T-helper 17 cell (primary cell): ENCODE results near the gene FEM1A. TPM values are rescaled to one million over a fixed set of nuclear protein-coding genes. Genes with fewer than 3 reads are reported as not detected.
A peak's percentile ranks its signal among the peaks of the same experiment; 100 is the strongest.
"Not testable (repeated sequence)": the region's sequence is repeated elsewhere in the genome, so short reads cannot be mapped to it uniquely, and the experiment has no call there.

Source experiments
- ATAC-seq: fragments of 150-1000 bp; cut with Tn5 transposase; 2 replicates; pipeline ENCODE4 v1.10.0; 2021; ENCODE audit warnings: mild to moderate bottlenecking, moderate library complexity
- DNase-seq, 3 donors: peaks; one replicate each; pipeline versions ENCODE4 v3.0.0 to v3.0.0-alpha.2; 2020 to 2021
- H3K9me3 ChIP-seq: one replicate; pipeline ENCODE4 v1.7.0; 2013; ENCODE audit warnings: low read length, mild to moderate bottlenecking; ENCODE audit not compliant: control insufficient read depth, poor library complexity, severe bottlenecking
- H3K27ac Mint-ChIP-seq: one replicate; pipeline ENCODE4 v1.8.0; 2022; ENCODE audit warnings: mild to moderate bottlenecking, moderate library complexity, mixed read lengths
- H3K27me3 Mint-ChIP-seq: one replicate; pipeline ENCODE4 v1.8.0; 2022; ENCODE audit warnings: mixed read lengths
- H3K36me3 Mint-ChIP-seq: one replicate; pipeline ENCODE4 v1.8.0; 2022; ENCODE audit warnings: low read depth, mixed read lengths
- H3K4me1 Mint-ChIP-seq: one replicate; pipeline ENCODE4 v1.8.0; 2022; ENCODE audit warnings: mild to moderate bottlenecking, mixed read lengths
- H3K4me3 Mint-ChIP-seq: one replicate; pipeline ENCODE4 v1.8.0; 2022; ENCODE audit warnings: mild to moderate bottlenecking, moderate library complexity, mixed read lengths
- total RNA-seq, 4 donors: library from RNA in 2 of 4; stranded (reverse) in 2 of 4; gene quantifications; one replicate each; pipeline ENCODE4 v1.2.3 and lab custom pipeline; 2022 to 2026

Gene FEM1A
- total RNA-seq, 2 donors from 2014 or later, result 9.9 to 13.4 TPM

GRCh38 chr19:4780860-4781259 lies 10.7 kb upstream of the FEM1A start:
- no peak for ATAC-seq
- no peaks in the 10 kb centered on the region for H3K9me3 ChIP-seq
- no peaks in the 10 kb centered on the region for H3K36me3 Mint-ChIP-seq
- DNase-seq, result no peak
- peaks cover 48% of the 10 kb centered on the region for H3K27me3 Mint-ChIP-seq
- H3K4me1 Mint-ChIP-seq, result no peaks in the 10 kb centered on the region
- no peak overlapping the region for H3K4me3 Mint-ChIP-seq
- H3K27ac Mint-ChIP-seq, result no peak overlapping the region

DNA sequence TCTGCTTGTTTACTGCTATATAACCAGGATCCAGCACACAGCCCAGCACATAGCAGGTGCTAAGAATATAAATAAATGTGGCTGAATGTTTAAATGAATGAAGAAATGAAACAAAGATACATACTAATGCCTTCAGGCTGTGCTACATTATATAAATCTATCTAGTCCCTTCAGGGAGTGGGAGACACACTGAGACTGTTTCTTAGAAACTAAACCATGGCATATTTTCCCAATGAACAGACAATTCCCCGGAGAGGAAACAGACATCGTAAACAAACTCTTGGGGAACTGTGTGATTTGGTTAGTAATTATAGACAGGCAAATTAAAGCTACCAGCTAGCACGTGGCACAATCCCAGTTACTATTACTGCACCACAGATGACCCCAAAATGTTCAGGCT lies 9.7 kb upstream of the FEM1A start:
- no peaks in the 10 kb centered on the region for H3K4me1 Mint-ChIP-seq
- H3K27me3 Mint-ChIP-seq, result peaks cover 43% of the 10 kb centered on the region
- H3K9me3 ChIP-seq, result no peaks in the 10 kb centered on the region
- ATAC-seq, result no peak
- H3K27ac Mint-ChIP-seq, result no peak overlapping the region
- H3K36me3 Mint-ChIP-seq, result no peaks in the 10 kb centered on the region
- DNase-seq, result no peak
- no peak overlapping the region for H3K4me3 Mint-ChIP-seq

DNA sequence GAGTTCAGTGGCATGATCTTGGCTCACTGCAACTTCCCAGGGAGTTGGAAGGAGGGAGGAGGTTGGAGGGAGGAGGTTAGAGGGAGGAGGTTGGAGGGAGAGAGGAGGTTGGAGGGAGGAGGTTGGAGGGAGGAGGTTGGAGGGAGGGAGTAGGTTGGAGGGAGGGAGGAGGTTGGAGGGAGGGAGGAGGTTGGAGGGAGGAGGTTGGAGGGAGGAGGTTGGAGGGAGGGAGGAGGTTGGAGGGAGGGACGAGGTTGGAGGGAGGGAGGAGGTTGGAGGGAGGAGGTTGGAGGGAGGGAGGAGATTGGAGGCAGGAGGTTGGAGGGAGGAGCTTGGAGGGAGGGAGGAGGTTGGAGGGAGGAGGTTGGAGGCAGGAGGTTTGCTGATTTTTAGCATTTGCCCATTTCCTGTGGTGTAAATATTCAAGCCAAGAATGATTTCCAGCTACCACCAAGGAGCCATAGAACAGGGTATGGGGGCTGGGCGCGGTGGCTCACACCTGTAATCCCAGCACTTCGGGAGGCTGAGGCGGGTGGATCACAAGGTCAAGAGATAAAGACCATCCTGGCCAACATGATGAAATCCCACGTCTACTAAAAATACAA lies 5.0 kb upstream of the FEM1A start:
- ATAC-seq, H3K9me3 ChIP-seq, H3K36me3 Mint-ChIP-seq, DNase-seq, H3K4me1 Mint-ChIP-seq, H3K27ac Mint-ChIP-seq, H3K4me3 Mint-ChIP-seq: not testable (repeated sequence)
- H3K27me3 Mint-ChIP-seq, result peaks cover 25% of the 10 kb centered on the region

DNA sequence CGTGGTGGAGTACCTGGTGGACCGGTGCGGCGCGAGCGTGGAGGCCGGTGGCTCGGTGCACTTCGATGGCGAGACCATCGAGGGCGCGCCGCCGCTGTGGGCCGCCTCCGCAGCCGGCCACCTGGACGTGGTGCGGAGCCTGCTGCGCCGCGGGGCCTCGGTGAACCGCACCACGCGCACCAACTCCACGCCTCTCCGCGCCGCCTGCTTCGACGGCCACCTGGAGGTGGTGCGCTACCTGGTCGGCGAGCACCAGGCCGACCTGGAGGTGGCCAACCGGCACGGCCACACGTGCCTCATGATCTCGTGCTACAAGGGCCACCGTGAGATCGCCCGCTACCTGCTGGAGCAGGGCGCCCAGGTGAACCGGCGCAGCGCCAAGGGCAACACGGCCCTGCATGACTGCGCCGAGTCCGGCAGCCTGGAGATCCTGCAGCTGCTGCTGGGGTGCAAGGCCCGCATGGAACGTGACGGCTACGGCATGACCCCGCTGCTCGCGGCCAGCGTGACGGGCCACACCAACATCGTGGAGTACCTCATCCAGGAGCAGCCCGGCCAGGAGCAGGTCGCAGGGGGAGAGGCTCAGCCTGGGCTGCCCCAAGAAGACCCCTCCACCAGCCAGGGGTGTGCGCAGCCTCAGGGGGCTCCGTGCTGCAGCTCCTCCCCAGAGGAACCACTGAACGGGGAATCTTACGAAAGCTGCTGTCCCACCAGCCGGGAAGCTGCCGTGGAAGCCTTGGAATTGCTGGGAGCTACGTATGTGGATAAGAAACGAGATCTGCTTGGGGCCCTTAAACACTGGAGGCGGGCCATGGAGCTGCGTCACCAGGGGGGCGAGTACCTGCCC lies 708 bp downstream of the FEM1A start:
- DNase-seq, result peak in 1 of 3 donors; percentile 14
- not testable (repeated sequence) for ATAC-seq, H3K9me3 ChIP-seq, H3K27me3 Mint-ChIP-seq, H3K36me3 Mint-ChIP-seq
- Mint-ChIP-seq H3K4me1 (peaks cover 18% of the 10 kb centered on the region), H3K27ac (peak overlapping the region; percentile 77), H3K4me3 (peak overlapping the region; percentile 91)

DNA sequence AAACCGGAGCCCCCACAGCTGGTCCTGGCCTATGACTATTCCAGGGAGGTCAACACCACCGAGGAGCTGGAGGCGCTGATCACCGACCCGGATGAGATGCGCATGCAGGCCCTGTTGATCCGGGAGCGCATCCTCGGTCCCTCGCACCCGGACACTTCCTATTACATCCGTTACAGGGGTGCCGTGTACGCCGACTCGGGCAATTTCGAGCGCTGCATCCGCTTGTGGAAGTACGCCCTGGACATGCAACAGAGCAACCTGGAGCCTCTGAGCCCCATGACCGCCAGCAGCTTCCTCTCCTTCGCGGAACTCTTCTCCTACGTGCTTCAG lies 1.3 kb downstream of the FEM1A start:
- not testable (repeated sequence) for H3K27me3 Mint-ChIP-seq, ATAC-seq, H3K27ac Mint-ChIP-seq, DNase-seq, H3K36me3 Mint-ChIP-seq, H3K9me3 ChIP-seq
- peak overlapping the region; percentile 85 for H3K4me3 Mint-ChIP-seq
- peaks cover 18% of the 10 kb centered on the region for H3K4me1 Mint-ChIP-seq

DNA sequence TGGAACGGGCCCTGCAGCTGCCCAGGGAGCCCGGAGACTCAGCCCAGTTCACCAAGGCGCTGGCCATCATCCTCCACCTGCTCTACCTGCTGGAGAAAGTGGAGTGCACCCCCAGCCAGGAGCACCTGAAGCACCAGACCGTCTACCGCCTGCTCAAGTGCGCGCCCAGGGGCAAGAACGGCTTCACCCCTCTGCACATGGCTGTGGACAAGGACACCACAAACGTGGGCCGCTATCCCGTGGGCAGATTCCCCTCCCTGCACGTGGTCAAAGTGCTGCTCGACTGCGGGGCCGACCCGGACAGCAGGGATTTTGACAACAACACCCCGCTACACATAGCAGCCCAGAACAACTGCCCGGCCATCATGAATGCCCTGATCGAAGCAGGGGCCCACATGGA lies 1.7 kb downstream of the FEM1A start:
- H3K9me3 ChIP-seq, H3K27me3 Mint-ChIP-seq, ATAC-seq, DNase-seq, H3K27ac Mint-ChIP-seq, H3K36me3 Mint-ChIP-seq: not testable (repeated sequence)
- H3K4me1 Mint-ChIP-seq, result peaks cover 18% of the 10 kb centered on the region
- H3K4me3 Mint-ChIP-seq, result peak overlapping the region; percentile 85

GRCh38 chr19:4794971-4795370 lies 3.4 kb downstream of the FEM1A start:
- Mint-ChIP-seq H3K36me3 (peaks cover 3% of the 10 kb centered on the region), H3K27me3 (no peaks in the 10 kb centered on the region), H3K4me1 (peaks cover 20% of the 10 kb centered on the region), H3K4me3 (no peak overlapping the region), H3K27ac (no peak overlapping the region)
- H3K9me3 ChIP-seq, result no peaks in the 10 kb centered on the region
- no peak for DNase-seq
- ATAC-seq, result no peak

DNA sequence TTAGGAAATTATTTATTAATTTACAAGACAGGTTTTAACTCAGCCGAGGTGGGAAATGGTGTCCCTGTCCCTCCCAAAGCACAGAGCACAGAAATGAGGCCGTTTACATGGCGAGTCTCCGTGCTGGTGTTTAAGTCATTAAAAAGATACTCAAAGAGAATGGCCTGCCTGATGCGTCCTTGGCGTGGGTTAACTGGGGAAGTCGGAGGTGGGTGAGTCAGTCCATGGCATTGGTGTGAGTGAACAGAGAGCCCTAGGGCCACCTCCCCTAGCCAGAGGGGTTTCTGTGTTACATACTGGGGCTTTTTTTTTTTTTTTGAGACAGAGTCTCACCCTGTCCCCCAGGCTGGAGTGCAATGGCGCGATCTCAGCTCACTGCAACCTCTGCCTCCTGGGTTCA lies 3.9 kb downstream of the FEM1A start:
- no peaks in the 10 kb centered on the region for H3K9me3 ChIP-seq
- no peak for ATAC-seq
- H3K4me1 Mint-ChIP-seq, result peaks cover 20% of the 10 kb centered on the region
- peaks cover 3% of the 10 kb centered on the region for H3K36me3 Mint-ChIP-seq
- H3K27me3 Mint-ChIP-seq, result no peaks in the 10 kb centered on the region
- no peak overlapping the region for H3K27ac Mint-ChIP-seq
- no peak overlapping the region for H3K4me3 Mint-ChIP-seq
- DNase-seq, result no peak

- Mint-ChIP-seq H3K36me3 (peaks cover 3% of the 10 kb centered on the region), H3K27ac (no peak overlapping the region), H3K4me1 (peaks cover 7% of the 10 kb centered on the region), H3K4me3 (no peak overlapping the region), H3K27me3 (no peaks in the 10 kb centered on the region)
- no peak for ATAC-seq
- DNase-seq, result no peak
- H3K9me3 ChIP-seq, result no peaks in the 10 kb centered on the region
Measured at GRCh38 chr19:4800591-4801081, 9.1 kb downstream of the FEM1A start.

- no peak overlapping the region for H3K27ac Mint-ChIP-seq
Measured at GRCh38 chr19:4801085-4801619, 9.6 kb downstream of the FEM1A start.

GRCh38 chr19:4802711-4803110 lies 11.2 kb downstream of the FEM1A start:
- ATAC-seq, result no peak
- Mint-ChIP-seq H3K27ac (no peak overlapping the region), H3K27me3 (no peaks in the 10 kb centered on the region), H3K4me3 (no peak overlapping the region), H3K36me3 (no peaks in the 10 kb centered on the region), H3K4me1 (peaks cover 2% of the 10 kb centered on the region)
- no peak for DNase-seq
- no peaks in the 10 kb centered on the region for H3K9me3 ChIP-seq

More at GRCh38 chr19:4801085-4801619, 9.6 kb downstream of the FEM1A start:
- Mint-ChIP-seq H3K4me3 (no peak overlapping the region), H3K4me1 (peaks cover 7% of the 10 kb centered on the region), H3K27me3 (no peaks in the 10 kb centered on the region), H3K36me3 (peaks cover 3% of the 10 kb centered on the region)
- H3K9me3 ChIP-seq, result no peaks in the 10 kb centered on the region
- no peak for DNase-seq
- ATAC-seq, result no peak

- peak; percentile 38 to 51 (median 43) for DNase-seq
- Mint-ChIP-seq H3K27me3 (no peaks in the 10 kb centered on the region), H3K27ac (peak overlapping the region; percentile 29), H3K36me3 (no peaks in the 10 kb centered on the region), H3K4me3 (no peak overlapping the region), H3K4me1 (peaks cover 2% of the 10 kb centered on the region)
- H3K9me3 ChIP-seq, result no peaks in the 10 kb centered on the region
- ATAC-seq, result peak; percentile 91
Measured at GRCh38 chr19:4803736-4804695, 12.5 kb downstream of the FEM1A start.

GRCh38 chr19:4805140-4805539 lies 13.6 kb downstream of the FEM1A start:
- H3K27me3 Mint-ChIP-seq, H3K27ac Mint-ChIP-seq, ATAC-seq, H3K4me1 Mint-ChIP-seq, H3K9me3 ChIP-seq, H3K36me3 Mint-ChIP-seq, H3K4me3 Mint-ChIP-seq, DNase-seq: not testable (repeated sequence)
